Neuronal stem cell (in vitro differentiated cells): ENCODE data around the gene LYSMD3.

ENCODE experiments used
- DNase-seq: peaks from one replicate; pipeline ENCODE4 v3.0.0-alpha.2; 2013; ENCODE audit warnings: low spot score
- H2AFZ ChIP-seq: one replicate; pipeline ENCODE4 v1.6.1; 2013; ENCODE audit warnings: mild to moderate bottlenecking, low read length, inconsistent platforms
- H2AK5ac ChIP-seq: 2 replicates; pipeline ENCODE4 v1.6.1; 2013; ENCODE audit warnings: low read depth, mild to moderate bottlenecking, inconsistent platforms, low read length, moderate library complexity, mixed read lengths
- H2BK120ac ChIP-seq: 2 replicates; pipeline ENCODE4 v1.6.1; 2013; ENCODE audit warnings: low read depth, mild to moderate bottlenecking, inconsistent platforms, low read length, moderate library complexity, mixed read lengths
- H2BK12ac ChIP-seq: one replicate; pipeline ENCODE4 v1.6.1; 2013; ENCODE audit warnings: low read length, inconsistent platforms
- H2BK15ac ChIP-seq: 2 replicates; pipeline ENCODE4 v1.6.1; 2013; ENCODE audit warnings: mild to moderate bottlenecking, low read length, inconsistent platforms, mixed read lengths
- H2BK5ac ChIP-seq: one replicate; pipeline ENCODE4 v1.6.1; 2013; ENCODE audit warnings: inconsistent platforms, mild to moderate bottlenecking, low read length, moderate library complexity
- H3K14ac ChIP-seq: one replicate; pipeline ENCODE4 v1.6.1; 2013; ENCODE audit warnings: low read length, inconsistent platforms
- H3K18ac ChIP-seq: 2 replicates; pipeline ENCODE4 v1.6.1; 2013; ENCODE audit warnings: low read length, inconsistent platforms
- H3K23ac ChIP-seq: 2 replicates; pipeline ENCODE4 v1.6.1; 2013; ENCODE audit warnings: low read depth, mild to moderate bottlenecking, mixed read lengths, low read length, inconsistent platforms; ENCODE audit not compliant: poor library complexity
- H3K27ac ChIP-seq: replicated peaks from 3 replicates; pipeline ENCODE4 v1.5.1; 2013; ENCODE audit warnings: low read length, inconsistent platforms
- H3K27me3 ChIP-seq, 3 experiments: 2 replicates each; pipeline ENCODE4 v1.6.1; 2013; ENCODE audit warnings: low read length in 3 of 3, mild to moderate bottlenecking in 2 of 3, inconsistent platforms in 1 of 3, low read depth in 1 of 3, mixed read lengths in 1 of 3, moderate library complexity in 1 of 3; ENCODE audit not compliant: control insufficient read depth in 3 of 3, insufficient read depth in 3 of 3
- H3K36me3 ChIP-seq, 2 donors: replicated peaks in 1 of 2; 2 replicates each; pipeline ENCODE4 v1.6.1; 2013; ENCODE audit warnings: low read length in 2 of 2; ENCODE audit not compliant: control insufficient read depth in 2 of 2, insufficient read depth in 2 of 2
- H3K4ac ChIP-seq: 2 replicates; pipeline ENCODE4 v1.6.1; 2013; ENCODE audit warnings: inconsistent platforms, mild to moderate bottlenecking, low read length, moderate library complexity
- H3K4me1 ChIP-seq, 2 donors: 1 replicate in 1 of 2; 2 replicates in 1 of 2; pipeline ENCODE4 v1.6.1; 2013; ENCODE audit warnings: low read length in 2 of 2, low read depth in 1 of 2; ENCODE audit not compliant: control insufficient read depth in 2 of 2, insufficient read depth in 1 of 2
- H3K4me2 ChIP-seq: one replicate; pipeline ENCODE4 v1.6.1; 2013; ENCODE audit warnings: mild to moderate bottlenecking, low read length, inconsistent platforms; ENCODE audit not compliant: insufficient read depth, poor library complexity, severe bottlenecking
- H3K4me3 ChIP-seq, 2 donors: 2 replicates each; pipeline ENCODE4 v1.5.1; 2013; ENCODE audit warnings: low read length in 2 of 2, mild to moderate bottlenecking in 2 of 2, inconsistent platforms in 1 of 2, moderate library complexity in 1 of 2
- H3K79me1 ChIP-seq: one replicate; pipeline ENCODE4 v1.6.1; 2013; ENCODE audit warnings: low read depth, mild to moderate bottlenecking, inconsistent platforms, low read length, moderate library complexity
- H3K9ac ChIP-seq: one replicate; pipeline ENCODE4 v1.6.1; 2013; ENCODE audit warnings: mild to moderate bottlenecking, low read depth, low read length, inconsistent platforms; ENCODE audit not compliant: poor library complexity
- H3K9me3 ChIP-seq, 2 donors: replicated peaks in 1 of 2; 2 replicates each; pipeline versions ENCODE3 to v1.6.1; 2013; ENCODE audit warnings: low read length in 2 of 2, mild to moderate bottlenecking in 2 of 2, inconsistent platforms in 1 of 2, low read depth in 1 of 2, mixed read lengths in 1 of 2, moderate library complexity in 1 of 2; ENCODE audit not compliant: control insufficient read depth in 2 of 2, insufficient read depth in 1 of 2
- H4K8ac ChIP-seq: one replicate; pipeline ENCODE4 v1.6.1; 2013; ENCODE audit warnings: low read depth, mild to moderate bottlenecking, inconsistent platforms, low read length, moderate library complexity
- H4K91ac ChIP-seq: one replicate; pipeline ENCODE4 v1.6.1; 2013; ENCODE audit warnings: low read length, low read depth, mild to moderate bottlenecking, inconsistent platforms; ENCODE audit not compliant: poor library complexity
- WGBS, 2 donors: extraction: QIAGEN DNeasy Blood & Tissue Kit; methylation state at CpG; one replicate each; pipeline ENCODE4 v1.1.7; 2013; ENCODE audit warnings: missing lambda C conversion rate in 2 of 2, mixed read lengths in 1 of 2; ENCODE audit not compliant: insufficient read length in 2 of 2, insufficient replicate concordance in 1 of 2; ENCODE audit errors: extremely low coverage in 2 of 2; 5-methylcytosine and 5-hydroxymethylcytosine counted together

LYSMD3 gene

DNA sequence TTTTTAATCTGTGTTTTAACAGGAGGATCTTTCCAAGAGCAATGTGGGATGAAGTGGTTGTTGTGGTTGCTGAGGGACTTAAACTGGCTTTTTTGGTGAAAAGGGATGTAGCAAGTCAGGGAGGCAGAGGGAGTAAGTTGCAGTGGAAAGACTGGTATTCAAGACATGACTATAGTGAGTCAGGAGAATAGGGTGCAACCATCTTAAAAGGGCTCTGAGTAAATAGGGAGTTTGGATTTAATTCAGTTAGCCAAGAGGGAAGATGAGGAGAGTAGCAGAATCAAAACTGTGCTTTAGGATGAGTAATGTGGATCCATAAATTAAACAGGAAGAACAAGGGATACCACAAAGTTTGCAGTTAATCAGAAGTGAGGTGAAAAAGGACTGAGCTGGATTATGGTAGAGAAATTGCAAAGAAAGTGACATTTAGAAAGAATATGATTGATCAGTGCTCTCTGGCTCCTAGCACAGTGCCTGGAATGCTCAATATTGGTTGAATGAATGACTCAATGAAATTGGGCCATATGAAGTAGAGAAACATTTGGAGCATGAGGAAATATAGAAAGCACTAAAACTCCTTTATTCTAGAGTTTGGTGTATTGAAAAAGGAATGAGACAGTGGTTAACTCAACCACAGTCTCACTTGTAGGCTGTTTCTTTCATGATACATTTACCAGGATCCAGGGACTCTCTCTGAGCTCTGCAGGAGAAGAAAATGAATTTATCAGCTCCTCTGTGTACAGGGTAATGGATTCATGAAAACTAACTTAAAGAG is 49.6 kb downstream of the LYSMD3 start:
- H3K4me1 ChIP-seq, result peaks cover 0 to 16% of the 10 kb centered on the region in 2 donors
- no peak overlapping the region for H2AK5ac ChIP-seq
- H2BK12ac ChIP-seq, result no peak overlapping the region
- H4K91ac ChIP-seq, result no peak overlapping the region
- no peak overlapping the region for H3K23ac ChIP-seq
- no peak overlapping the region for H2BK15ac ChIP-seq
- DNase-seq, result no peak
- H3K79me1 ChIP-seq, result no peaks in the 10 kb centered on the region
- peaks cover 0 to 11% (median 0%) of the 10 kb centered on the region in 3 experiments for H3K27me3 ChIP-seq
- no peak overlapping the region for H3K4ac ChIP-seq
- H3K9me3 ChIP-seq, result no peaks in the 10 kb centered on the region
- H3K9ac ChIP-seq, result no peak overlapping the region
- H4K8ac ChIP-seq, result no peak overlapping the region
- H3K4me2 ChIP-seq, result no peak overlapping the region
- no peak overlapping the region for H3K18ac ChIP-seq
- H2AFZ ChIP-seq, result no peak overlapping the region
- no peak overlapping the region for H3K14ac ChIP-seq
- no peak overlapping the region for H3K4me3 ChIP-seq
- no peak overlapping the region for H2BK120ac ChIP-seq
- no peak overlapping the region for H2BK5ac ChIP-seq
- H3K27ac ChIP-seq, result no peak overlapping the region
- no peaks in the 10 kb centered on the region for H3K36me3 ChIP-seq

DNA sequence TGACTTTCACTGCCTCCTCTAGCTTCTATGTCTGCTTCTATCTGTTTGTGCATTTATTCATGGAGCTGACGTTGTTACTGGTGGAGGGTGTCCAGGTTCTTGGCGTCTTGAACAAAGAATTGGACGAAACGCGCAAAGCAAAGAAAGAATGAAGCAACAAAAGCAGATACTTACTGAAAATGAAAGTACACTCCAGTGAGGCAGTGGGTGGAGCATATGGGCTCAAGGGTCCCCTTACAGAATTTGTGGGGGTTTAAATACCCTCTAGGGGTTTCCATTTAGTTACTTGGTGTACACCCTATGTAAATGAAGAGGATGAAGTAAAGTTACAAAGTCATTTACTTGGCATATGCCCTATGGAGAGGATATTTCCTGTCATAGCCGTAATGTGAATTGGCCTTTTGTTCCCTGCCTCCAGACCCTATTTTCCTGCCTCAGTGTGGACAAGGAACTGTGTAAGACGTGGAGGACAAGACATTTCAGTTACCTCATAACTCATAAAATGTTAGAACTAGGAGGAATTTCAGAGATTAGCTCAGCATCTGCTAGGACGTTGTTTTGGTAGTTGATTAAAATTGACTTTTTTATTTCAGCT is 51.7 kb downstream of the LYSMD3 start:
- no peak overlapping the region for H4K8ac ChIP-seq
- no peak overlapping the region for H2BK15ac ChIP-seq
- H3K4me1 ChIP-seq, result peaks cover 2 to 16% of the 10 kb centered on the region in 2 donors
- no peak overlapping the region for H2AK5ac ChIP-seq
- no peak overlapping the region for H2BK5ac ChIP-seq
- no peak overlapping the region for H4K91ac ChIP-seq
- no peaks in the 10 kb centered on the region for H3K79me1 ChIP-seq
- H3K18ac ChIP-seq, result no peak overlapping the region
- peaks cover 0 to 14% (median 0%) of the 10 kb centered on the region in 3 experiments for H3K27me3 ChIP-seq
- H2AFZ ChIP-seq, result peak overlapping the region; percentile 66
- no peak overlapping the region for H3K14ac ChIP-seq
- no peak overlapping the region for H3K4me2 ChIP-seq
- WGBS, 2 donors, result no CpG with 5 or more reads among the region's 8 CpGs
- no peak overlapping the region for H3K23ac ChIP-seq
- H3K27ac ChIP-seq, result no peak overlapping the region
- H2BK12ac ChIP-seq, result no peak overlapping the region
- DNase-seq, result no peak
- no peaks in the 10 kb centered on the region for H3K9me3 ChIP-seq
- no peak overlapping the region for H3K9ac ChIP-seq
- H3K36me3 ChIP-seq, result no peaks in the 10 kb centered on the region
- no peak overlapping the region for H3K4ac ChIP-seq
- H3K4me3 ChIP-seq, result no peak overlapping the region
- no peak overlapping the region for H2BK120ac ChIP-seq

DNA sequence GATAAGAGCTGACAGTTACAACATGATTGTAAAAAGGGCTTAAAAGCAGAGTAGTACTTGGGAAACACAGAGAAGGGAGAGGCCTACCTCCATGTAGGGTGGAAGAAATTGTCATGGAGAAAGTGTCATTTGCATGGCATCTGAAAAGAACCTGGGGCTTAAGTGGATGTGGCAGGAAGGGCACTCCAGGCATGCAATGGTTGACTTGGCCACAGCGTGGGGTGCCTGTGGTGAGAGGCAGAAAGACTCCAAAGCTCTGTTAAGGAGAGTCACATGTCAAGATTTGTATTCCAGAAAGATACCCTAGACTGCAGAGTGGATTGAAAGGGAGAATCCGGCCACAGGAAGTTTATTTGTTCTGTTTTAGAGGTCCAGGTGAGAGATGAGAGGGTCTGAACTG is 52.3 kb downstream of the LYSMD3 start:
- no peak overlapping the region for H4K8ac ChIP-seq
- H3K14ac ChIP-seq, result no peak overlapping the region
- H3K36me3 ChIP-seq, result no peaks in the 10 kb centered on the region
- WGBS, 2 donors, result no CpG with 5 or more reads among the region's 2 CpGs
- H2BK120ac ChIP-seq, result no peak overlapping the region
- no peaks in the 10 kb centered on the region for H3K9me3 ChIP-seq
- H3K27ac ChIP-seq, result no peak overlapping the region
- H3K18ac ChIP-seq, result no peak overlapping the region
- H3K27me3 ChIP-seq, result peaks cover 0 to 14% (median 0%) of the 10 kb centered on the region in 3 experiments
- H2AK5ac ChIP-seq, result no peak overlapping the region
- no peak for DNase-seq
- no peak overlapping the region for H3K4me3 ChIP-seq
- no peak overlapping the region for H4K91ac ChIP-seq
- H2BK15ac ChIP-seq, result no peak overlapping the region
- H2AFZ ChIP-seq, result peak overlapping the region; percentile 66
- no peak overlapping the region for H3K4ac ChIP-seq
- no peak overlapping the region for H2BK12ac ChIP-seq
- H2BK5ac ChIP-seq, result no peak overlapping the region
- peaks cover 2 to 16% of the 10 kb centered on the region in 2 donors for H3K4me1 ChIP-seq
- H3K9ac ChIP-seq, result no peak overlapping the region
- no peaks in the 10 kb centered on the region for H3K79me1 ChIP-seq
- H3K4me2 ChIP-seq, result no peak overlapping the region
- H3K23ac ChIP-seq, result no peak overlapping the region

DNA sequence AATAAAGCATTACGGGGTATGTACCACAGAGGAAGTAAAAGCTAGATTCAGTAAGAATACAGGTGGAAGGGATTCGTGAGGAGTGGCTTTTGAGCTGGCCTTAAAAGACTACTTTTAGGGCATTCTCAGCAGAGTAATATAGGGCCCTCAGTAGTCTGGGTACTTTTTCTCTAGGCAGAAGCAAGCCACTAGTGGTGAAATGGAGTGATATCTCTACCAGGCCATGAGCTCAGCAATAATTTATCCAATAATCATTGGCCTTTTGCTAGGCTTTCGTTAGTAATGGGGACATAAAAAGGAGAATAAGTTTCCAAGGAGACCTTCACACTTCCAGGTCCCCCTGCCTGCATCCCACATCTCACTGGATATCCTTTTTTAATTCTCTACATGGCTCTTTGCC is 53.0 kb downstream of the LYSMD3 start:
- Histone ChIP-seq H2BK12ac (no peak overlapping the region), H3K36me3 (no peaks in the 10 kb centered on the region), H3K14ac (no peak overlapping the region), H3K27me3 (peaks cover 0 to 14% (median 0%) of the 10 kb centered on the region in 3 experiments), H3K9me3 (no peaks in the 10 kb centered on the region), H3K23ac (no peak overlapping the region), H3K4ac (no peak overlapping the region), H2BK5ac (no peak overlapping the region), H3K79me1 (no peaks in the 10 kb centered on the region), H3K18ac (no peak overlapping the region), H2AFZ (peak overlapping the region; percentile 25), H3K27ac (no peak overlapping the region), H2BK15ac (no peak overlapping the region), H2BK120ac (no peak overlapping the region), H3K4me3 (no peak overlapping the region), H3K9ac (no peak overlapping the region), H4K8ac (no peak overlapping the region), H3K4me2 (no peak overlapping the region), H3K4me1 (peaks cover 2 to 16% of the 10 kb centered on the region in 2 donors), H4K91ac (no peak overlapping the region), H2AK5ac (no peak overlapping the region)
- WGBS, 2 donors, result no CpG with 5 or more reads among the region's 3 CpGs
- DNase-seq, result no peak
